DMS79 treated with DMSO at 0.1 percent for 48 hours (cell line): ENCODE results near the gene IFI30.

Experiments used
- DNase-seq: peaks from one replicate; lab custom pipeline; 2025; lab: John Stamatoyannopoulos, UW

The IFI30 gene

DNA sequence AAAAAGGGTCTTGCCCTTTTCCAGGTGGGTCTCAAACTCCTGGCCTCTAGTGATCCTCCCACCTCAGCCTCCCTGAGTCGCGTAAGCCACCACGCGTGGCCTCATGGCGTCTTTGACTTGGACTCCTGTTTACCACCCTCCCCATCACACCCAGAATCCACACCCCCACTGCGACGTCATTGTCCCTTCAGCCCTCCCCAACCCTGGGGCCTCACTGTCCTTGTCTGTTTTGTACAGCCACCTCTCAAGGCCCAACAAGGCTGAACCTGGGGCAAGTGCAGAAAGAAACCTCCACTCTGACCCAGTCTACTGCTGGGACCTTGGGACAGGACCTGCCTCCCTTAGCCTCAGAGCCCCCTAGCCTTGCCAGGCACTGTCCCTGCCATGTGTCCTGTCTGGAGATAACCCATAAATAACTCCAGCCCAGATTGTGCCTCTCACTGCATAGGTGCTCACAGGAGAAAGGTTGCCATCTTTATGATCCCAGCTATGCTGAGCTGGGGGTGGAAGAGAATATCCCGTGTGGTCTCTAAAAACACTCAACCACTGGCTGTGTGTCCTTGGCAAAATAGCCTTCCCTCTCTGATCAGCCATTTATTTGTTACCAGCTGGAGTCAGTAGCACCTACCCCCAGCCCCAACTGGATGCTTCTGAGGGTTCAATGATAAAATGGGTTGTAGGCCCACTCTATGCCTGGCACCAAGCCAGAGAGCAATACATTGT, 1.8 kb upstream of the IFI30 start:
- DNase-seq: no peak

DNA sequence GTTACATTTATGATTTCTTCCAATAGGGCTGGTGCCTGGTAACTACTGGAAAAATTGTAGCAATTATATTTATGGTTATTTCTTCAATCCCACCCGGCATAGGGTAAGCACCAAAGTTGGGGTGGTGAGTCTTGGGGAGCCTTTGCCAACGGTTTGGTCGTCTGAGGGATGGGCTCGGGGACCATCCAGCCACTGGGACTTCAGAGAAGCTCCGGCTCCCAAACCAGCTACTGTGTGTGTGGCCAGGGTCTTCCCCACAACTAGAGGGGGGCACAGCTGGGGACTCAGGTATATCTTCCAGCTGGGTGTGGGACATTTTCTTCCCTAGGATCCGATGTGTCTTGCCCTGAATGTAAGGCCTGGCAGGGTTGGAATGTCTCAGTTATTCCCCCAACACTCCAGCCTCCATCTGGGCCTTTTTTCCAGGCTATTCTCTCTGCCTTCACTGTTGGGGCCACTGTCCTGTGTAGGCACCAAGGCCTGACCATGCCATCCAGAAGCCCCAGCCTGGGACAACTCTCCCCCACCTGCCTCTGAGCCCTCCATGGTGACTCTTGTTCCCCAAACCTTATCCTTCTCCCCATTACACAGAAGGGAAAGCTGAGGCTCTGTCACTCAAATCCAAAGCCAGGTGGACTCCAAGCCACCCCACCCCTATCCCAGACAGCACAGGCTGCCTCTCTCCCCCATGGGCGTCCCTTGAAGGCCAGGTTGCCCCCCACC, 1.1 kb upstream of the IFI30 start:
- no peak for DNase-seq

DNA sequence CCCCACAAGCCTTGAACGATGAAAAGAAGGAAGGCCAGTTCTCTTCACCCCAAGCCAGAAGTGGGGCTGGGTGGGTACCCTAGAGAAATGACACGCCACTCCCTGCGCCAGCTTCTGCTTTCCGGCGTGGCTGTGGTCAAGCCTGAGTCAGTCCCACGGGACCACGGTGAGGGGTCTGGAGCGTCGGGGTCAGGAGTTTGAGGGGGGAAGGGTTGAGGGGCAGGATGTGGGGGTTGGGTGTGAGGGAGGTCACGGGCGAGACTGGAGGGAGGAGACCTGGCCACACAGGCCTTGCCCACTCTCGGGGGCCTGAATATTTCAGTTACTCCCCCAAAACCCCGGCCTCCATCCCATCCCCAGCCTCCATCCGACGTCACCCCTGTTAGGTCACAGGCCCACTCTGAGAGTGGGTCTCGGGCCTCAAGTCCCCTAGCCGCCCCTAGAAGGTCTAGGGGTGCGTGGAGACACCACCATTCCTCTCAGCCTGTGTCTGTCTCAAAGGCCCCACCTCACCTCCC, 500 bp upstream of the IFI30 start:
- DNase-seq: no peak

DNA sequence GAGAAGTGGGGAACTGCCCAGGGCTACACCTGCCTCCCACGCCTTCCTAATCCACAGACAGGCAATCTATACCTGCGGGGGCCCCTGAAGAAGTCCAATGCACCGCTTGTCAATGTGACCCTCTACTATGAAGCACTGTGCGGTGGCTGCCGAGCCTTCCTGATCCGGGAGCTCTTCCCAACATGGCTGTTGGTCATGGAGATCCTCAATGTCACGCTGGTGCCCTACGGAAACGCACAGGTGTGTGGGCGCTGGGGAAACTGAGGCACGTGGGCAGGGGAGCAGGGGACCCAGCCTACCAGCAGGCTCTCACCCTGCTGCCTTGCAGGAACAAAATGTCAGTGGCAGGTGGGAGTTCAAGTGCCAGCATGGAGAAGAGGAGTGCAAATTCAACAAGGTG, 1.4 kb downstream of the IFI30 start:
- no peak for DNase-seq

DNA sequence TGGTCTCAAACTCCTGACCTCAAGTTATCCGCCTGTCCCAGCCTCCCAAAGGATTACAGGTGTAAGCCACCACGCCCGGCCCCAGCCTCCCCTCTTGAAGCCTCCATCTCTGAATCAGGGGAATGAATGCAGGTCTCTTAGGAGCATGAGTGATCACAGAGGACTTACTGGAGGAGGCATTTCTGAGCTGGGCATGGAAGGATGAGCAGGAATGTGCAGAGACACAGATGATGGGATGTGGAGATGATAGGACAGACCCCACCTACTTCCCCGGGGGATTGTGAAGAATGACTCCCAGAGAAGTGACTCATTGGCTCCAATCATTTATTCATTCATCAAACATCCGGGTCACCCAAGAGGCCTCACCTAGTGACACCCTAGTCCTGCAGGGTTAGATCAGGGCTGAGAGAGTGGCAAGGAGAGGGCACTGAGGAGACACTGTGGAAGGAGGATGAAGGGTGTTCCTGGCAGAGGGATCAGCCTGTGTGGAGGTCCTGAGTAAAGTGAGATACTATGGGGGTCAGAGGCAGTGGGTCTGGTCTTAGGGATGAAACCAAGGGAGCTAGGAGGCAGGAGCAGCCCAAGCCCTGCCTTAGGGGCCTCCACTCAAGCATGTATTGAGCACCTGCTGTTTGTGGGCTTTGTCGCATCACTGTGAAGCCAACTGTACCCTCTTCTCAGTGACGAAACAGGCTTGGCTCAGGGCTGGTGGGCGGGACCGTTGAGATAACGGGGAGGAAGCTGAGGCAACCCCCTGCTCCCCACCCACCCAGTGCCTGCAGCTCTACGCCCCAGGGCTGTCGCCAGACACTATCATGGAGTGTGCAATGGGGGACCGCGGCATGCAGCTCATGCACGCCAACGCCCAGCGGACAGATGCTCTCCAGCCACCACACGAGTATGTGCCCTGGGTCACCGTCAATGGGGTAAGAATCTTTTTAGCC, 3.0 kb downstream of the IFI30 start:
- DNase-seq: no peak

DNA sequence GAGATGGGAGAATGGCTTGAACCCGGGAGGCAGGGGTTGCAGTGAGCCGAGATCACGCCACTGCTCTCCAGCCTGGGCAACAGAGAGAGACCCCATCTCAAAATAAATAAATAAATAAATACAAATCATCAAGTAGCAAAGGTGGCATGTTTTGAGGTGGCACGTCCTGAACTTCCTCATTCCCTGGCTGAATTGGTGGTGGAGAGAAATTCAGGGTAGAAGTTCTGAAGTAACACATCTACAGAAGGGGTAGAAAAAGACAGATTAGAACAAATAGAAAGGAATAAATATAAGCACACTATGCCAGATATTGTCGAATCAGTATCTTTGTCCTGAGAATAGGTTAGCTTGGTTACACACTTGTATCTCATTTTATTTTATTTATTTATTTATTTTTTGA, 6.3 kb downstream of the IFI30 start:
- no peak for DNase-seq

DNA sequence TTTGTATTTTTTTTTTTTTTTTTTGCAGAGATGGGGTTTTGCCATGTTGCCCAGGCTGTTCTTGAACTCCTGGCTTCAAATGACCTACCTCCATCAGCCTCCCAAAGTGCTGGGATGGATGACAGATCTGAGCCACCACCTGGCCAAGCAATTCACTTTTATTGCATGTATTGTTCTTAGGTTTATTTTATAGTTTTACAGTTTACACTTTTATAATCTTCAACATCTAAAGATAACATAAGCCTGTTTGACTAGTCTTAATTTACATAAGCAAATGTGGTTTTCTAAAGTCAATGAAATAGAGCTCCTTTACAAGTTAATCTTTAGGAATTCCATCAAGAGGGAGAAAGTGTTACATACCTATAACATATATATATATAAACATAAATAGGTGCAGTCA, 9.9 kb downstream of the IFI30 start:
- no peak for DNase-seq

DNA sequence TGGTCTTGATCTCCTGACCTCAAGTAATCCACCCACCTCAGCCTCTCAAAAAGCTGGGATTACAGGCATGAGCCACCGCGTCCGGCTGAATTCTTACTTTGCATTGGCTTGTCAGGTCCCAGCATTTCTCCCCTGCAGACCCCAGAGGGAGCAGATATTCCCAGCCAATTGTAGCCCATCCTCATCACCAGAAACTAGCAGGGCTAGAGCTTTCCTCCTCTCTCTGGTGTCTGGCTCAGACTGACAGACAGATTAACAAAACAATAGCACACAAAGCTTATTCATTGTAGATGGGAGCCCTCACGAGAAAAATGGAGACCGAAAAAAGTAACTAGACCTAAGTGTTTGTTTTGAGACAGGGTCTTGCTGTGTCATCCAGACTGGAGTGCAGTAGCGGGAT, 11.9 kb downstream of the IFI30 start:
- no peak for DNase-seq

DNA sequence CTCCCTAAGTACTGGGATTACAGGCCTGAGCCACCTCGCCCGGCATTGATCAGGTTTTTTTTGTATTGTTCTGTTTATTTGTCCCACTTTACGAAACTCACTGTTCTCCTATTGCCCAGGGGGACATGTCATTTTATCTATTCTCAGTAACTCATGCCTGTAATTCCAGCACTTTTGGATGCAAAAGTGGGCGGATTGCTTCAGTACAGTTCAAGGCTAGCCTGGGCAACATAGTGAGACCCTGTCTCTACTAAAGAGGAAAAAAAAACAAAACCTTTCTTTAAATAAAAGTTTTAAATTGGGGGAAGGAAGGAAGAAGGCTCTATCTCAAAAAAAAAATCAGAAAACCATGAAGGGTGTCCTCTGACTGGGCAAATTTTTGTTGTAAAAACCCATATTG, 16.7 kb downstream of the IFI30 start:
- no peak for DNase-seq

DNA sequence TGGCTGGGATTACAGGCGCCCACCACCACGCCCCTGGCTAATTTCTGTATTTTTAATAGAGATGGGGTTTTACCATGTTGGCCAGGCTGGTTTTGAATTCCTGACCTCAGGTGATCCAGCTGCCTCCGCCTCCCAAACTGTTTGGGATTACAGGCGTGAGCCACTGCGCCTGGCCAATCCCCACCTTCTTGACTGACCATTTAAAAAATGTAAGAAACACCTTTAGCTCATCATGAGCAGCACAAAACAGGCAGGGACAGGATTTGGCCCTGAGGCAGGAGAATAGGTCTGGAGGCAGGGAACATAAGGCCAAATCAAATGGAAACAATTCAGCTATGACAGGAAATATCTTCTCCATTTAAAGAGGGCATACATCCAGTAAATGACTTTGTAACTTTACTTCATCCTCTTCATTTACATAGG, 18.0 kb downstream of the IFI30 start:
- DNase-seq: no peak

DNA sequence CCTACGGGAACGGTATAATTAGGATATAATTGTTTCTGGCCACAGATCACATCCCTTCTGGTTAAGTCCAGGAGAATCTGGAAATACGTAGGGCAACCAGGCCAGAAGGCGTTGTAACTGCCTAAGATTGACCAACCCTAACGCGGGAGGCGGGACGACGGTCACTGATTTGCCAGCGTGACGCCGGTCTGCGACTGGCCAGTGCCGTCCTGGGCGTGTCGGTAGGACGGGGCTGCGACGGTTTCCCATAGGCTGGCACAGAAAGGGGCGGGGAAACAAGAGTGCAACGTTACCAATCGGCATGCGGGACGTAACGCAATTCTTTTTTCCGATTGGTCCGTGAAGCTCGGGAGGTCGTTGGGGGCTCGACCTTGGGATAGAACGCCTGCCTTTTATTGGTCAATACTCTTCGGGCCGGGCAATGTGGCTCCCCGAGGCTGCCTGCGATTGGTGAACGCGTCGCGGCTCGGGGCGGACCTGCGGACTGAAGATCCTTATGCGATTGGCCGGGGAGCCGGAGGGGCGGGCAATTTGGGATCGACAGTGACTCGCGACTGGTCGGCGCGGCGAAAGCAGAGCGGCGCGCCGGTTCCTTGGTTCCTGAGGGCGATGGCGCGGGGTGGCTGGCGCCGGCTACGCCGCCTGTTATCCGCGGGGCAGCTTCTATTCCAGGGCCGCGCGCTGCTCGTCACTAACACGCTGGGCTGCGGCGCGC, 19.2 kb downstream of the IFI30 start, which contains the start of gene MPV17L2:
MPV17L2 (plus strand) TSS at position 546 of the 715 bp plus-strand sequence; CDS start at position 610, 64 bp downstream.
- DNase-seq: peak; percentile 99

DNA sequence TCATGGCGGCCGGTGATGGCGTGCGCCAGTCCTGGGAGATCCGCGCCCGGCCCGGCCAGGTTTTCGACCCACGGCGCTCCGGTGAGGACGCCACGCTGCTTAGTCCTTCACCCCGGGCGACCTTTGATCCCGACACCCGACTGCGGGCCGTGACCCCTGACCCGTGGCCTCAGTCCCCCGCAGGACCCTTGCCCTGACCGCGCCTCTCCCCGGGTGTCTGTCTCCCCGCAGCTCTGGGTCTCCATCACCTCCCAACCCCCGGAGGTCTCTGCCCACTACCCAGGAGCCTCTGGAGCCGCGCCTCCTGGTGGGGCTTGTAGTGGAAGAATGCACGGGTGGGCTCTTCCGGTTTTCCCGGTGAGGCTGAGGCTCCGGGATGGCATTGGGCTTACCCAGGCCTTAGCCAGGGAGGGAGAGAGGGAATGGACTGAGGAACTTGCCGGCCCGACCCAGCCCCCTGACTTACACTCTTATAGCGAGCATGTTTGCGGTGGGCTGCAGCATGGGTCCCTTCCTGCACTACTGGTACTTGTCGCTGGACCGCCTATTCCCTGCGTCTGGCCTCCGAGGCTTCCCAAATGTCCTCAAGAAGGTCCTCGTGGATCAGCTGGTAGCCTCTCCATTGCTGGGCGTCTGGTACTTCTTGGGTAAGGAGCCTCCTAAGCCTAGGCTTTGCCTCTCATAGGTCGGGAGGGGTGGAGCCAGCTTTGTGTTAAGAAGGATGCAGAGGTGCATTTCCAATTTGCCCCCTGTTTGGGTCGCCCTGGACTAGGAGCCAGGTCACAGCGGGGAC, 20.0 kb downstream of the IFI30 start:
- DNase-seq: no peak

DNA sequence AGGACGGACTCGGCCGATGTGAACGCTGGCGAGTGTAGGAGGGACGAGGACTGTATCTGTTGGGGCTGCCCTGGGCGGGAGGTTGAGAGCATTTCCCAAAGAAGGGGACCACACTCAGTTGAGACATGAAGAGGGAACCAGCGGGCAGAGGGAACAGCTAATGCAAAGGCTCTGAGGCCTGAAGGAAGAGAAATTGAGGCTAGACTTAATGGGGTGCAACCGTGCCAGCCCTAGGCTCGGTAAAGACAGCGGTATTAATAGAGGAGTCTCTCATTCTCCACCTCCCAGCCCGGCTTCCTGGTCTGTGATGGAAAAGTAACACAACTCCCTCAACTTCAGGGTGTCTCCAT, 20.5 kb downstream of the IFI30 start:
- DNase-seq: no peak

DNA sequence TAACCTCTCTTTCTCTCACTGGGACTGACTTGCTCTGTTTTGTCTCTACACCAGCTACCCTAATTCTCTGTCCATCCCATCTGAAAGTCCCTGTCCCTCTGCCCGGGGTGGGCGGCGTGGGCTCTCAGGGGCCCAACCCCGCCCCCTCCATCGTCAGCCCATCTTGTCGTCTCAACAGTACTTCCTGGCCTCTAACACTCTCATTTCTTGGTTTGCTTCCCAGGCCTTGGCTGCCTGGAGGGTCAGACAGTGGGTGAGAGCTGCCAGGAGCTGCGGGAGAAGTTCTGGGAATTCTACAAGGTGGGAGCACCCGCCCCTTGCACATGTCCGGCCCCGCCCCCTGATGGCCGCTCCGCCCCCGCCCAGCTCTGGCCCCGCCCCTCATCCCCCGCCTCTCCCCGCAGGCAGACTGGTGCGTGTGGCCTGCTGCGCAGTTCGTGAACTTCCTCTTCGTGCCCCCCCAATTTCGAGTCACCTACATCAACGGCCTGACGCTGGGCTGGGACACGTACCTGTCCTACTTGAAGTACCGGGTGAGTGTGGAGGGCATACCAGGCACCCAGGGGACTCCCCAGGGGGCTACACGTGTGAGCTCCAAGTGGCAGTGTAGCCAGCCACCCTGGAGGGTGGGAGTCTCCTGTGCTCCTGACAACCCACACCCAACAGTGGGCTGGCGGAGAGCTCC, 21.1 kb downstream of the IFI30 start:
- DNase-seq: no peak

DNA sequence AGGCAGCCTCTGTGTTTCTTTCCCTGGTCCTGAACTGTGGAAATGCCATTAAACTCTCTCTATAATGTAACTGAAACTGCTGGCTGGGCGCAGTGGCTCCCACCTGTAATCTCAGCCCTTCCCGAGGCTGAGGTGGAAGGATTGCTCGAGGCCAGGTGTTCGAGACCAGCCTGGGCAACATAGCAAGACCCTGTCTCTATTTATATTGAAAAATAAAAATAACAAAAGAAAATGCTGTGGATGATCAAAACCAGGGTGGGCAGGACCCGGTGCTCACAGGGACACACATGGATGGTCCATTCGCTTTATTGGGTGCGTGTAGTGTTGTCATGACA, 22.9 kb downstream of the IFI30 start:
- no peak for DNase-seq

DNA sequence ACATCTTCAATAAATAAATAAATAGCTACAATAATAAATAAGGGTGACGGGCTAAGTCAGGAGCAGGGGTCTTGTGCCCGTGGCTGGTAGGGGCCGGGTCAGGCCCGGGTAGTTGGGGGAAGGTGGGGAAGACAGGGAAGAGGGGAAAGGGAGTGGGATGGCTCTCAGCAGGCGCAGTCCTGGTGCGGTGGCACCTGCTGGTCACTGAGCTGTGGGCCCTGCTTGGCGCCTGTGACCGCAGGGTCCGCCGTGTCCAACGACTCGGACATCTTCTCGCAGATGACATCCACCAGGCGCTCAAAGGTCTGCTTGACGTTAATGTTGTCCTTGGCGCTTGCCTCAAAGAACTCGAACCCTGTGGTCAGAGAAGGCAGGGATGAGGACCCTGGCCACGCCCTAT, 23.7 kb downstream of the IFI30 start:
- DNase-seq: no peak

DNA sequence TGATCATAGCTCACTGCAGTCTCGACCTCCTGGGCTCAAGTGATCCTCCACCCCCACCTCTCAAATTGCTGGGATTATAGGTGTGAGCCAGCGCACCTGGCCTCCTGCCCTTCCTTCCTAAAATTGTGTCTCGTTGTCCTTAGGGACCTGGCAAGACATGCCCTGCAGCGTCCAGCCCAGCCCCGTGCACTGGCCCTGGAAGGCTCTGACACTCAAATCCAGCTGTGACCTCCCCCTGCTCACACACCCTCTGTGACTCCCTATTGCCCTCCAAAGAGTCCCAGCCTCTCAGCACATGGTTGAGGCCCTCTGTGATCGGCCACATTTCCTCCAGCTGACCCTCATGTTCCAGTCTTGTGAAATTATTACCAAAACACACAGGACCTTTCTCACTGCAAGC, 24.3 kb downstream of the IFI30 start:
- no peak for DNase-seq

DNA sequence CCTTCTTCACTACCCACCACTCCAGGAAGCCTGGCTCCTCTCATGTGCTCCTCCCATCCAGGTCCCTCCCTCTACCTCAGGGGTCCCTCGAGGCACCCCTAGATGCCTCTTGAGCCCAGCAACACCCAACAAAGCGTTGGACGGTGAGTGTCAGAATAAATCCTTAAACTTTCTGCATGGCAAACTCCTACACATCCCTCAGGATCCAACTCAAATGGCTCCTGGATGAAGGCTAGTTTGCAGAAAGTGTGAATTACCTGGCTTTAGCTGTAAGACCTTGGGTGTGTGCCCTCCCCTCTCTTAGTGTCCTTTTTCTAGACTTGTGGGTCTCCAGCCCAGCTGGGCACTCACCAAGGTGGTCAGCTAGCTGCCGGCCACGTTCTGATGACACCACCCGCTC, 24.8 kb downstream of the IFI30 start:
- no peak for DNase-seq

DNA sequence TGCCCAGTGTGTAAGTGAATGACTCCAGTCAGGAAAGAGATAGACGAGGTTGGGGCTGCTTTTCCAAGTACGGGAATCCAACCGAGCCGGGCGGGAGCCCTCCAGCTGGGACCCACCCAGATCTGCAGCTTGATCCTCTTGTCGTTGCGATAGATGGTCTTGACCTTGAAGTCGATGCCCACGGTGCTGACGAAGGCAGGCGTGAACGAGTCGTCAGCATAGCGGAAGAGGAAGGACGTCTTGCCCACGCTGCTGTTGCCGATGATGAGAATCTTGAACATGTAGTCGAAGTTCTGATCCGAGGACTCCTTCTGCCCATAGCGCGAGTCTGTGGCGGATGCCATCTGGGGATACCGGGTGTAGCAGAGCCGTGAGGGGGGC, 28.8 kb downstream of the IFI30 start:
- no peak for DNase-seq

DNA sequence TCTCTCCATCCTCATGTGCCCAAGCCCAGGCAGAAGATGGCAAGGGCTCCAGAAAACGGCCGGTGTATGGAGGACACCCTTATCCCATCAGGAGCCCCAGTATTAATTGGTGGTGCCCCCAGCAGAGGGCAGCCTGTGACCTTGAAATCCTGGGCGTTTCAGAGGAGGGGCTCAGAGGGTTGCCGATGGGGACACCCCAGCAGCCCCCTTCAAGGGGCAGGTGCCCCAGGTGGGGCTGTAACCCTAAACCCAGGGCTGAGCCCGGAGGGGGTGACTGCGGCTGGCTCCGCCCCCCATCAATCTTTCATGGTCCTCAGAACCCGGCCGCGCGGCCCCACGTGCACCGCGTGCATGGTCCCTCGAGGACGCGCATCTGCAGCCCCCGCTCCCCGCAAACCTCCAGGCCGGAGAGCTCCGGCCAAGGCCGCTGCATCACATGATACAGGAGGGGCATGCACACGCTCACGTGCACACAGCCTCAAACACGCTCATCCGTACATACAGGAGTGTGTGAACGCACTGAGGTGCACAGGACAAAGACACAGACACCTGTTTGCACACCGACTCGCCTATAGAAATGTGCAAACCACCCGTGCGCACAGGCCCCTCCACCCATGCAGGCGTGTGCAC, 29.3 kb downstream of the IFI30 start:
- peak; percentile 11 for DNase-seq
